B cell (primary cell): ENCODE results near the gene MED16.

Experiments used
- CTCF ChIP-seq: fragments of 200-600 bp; IDR thresholded peaks from one replicate; pipeline ENCODE4 v1.8.0; 2022; ENCODE audit warnings: antibody characterized with exemption, mild to moderate bottlenecking
- EZH2 ChIP-seq: IDR thresholded peaks from 2 replicates; pipeline ENCODE4 v1.6.1; 2012; ENCODE audit warnings: borderline replicate concordance, low read depth, mild to moderate bottlenecking, moderate library complexity, low read length; ENCODE audit not compliant: insufficient read depth, poor library complexity, severe bottlenecking

- TF ChIP-seq CTCF (no peak), EZH2 (no peak)
Measured at GRCh38 chr19:939439-939838, 46.5 kb upstream of the MED16 start.
